LHCN-M2 (cell line): ENCODE data around the gene PPP2R5C. TPM values are rescaled to one million over a fixed set of nuclear protein-coding genes. Genes with fewer than 3 reads are reported as not detected.

Experiments
- DNase-seq: peaks from one replicate; pipeline ENCODE4 v3.0.0-alpha.2; 2012; ENCODE audit warnings: low read depth
- total RNA-seq: library from RNA; depleted of rRNA; stranded (reverse); fragments of >200 nt; gene quantifications from 2 replicates; pipeline ENCODE4 v1.2.3, GENCODE V29; 2014

Gene PPP2R5C
- total RNA-seq, 1 experiment from 2014 or later = 86.3 TPM

- DNase-seq = peak; percentile 18
Measured at GRCh38 chr14:101862177-101862576, 100.7 kb downstream of the PPP2R5C start.

GRCh38 chr14:101862711-101863110 lies 101.2 kb downstream of the PPP2R5C start:
- DNase-seq = no peak

GRCh38 chr14:101865288-101865687 lies 103.8 kb downstream of the PPP2R5C start:
- no peak for DNase-seq

GRCh38 chr14:101867854-101868253 lies 106.3 kb downstream of the PPP2R5C start:
- no peak for DNase-seq

DNA sequence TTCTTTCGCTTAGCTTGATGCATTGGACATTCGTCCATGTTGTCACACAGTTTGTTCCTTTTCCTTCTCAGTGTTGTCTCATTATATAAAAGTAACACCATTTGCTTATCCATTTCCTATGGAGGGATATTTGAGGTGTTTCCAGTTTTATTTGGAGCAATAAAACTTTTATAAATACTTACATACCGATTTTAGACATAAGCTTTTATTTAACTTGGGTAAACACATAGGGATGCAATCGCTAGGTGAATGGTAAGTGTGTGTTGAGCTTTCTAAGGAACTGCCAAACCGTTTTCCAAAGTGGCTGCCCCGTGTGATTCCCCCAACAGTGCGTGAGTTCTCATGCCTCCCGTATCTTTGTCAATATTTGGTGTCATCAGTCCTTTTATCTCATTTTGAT lies 107.7 kb downstream of the PPP2R5C start:
- DNase-seq = no peak

DNA sequence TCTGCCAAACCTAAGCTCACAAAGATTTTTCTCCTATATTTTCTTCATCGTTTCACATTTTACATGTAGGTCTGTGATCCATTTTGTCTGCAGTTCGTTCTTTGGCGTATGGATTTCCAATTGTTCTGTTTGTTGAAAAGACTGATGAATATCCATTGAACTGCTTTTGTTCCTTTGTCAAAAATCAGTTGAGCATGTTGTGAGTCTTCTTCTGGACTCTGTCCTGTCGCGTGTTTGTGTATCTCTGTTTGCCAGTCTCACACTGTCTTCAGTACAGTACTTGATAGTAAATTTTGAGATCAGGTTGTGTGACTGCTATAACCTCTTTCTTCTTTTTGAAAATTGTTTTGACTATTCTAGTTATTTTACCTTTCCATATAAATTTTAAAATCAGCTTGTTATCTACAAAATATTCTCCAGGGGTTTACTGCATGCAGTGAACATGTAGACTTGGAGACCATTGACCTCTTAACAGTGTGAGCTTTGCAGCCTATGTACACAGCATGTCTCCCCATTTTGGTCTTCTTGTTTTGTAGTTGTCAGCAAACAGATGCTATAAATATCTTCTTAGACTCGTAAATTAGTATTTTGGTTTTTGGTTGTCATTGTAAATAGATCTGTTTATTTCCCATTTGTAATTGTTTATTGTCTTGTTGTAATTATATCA lies 108.9 kb downstream of the PPP2R5C start:
- no peak for DNase-seq

- no peak for DNase-seq
Measured at GRCh38 chr14:101872346-101872745, 110.8 kb downstream of the PPP2R5C start.

GRCh38 chr14:101873076-101873825 lies 111.7 kb downstream of the PPP2R5C start:
- peak; percentile 25 for DNase-seq

DNA sequence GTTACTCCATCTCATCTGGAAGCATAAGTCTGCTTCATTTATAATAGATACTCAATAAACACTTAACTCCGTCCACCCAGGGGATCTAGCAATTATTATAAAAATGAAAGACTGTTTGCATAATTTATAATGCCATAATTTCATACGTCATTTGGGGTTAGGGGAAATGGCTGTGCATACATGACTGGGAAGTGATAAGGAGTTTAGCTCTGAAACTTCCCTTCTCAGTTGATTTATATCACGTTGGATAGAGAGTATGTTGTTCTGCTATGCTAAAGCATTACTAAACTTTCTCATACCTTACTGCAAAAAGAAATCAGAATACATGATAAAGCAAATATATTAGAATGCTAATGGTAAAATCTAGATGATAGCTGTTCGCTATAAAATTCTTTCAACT lies 112.5 kb downstream of the PPP2R5C start:
- no peak for DNase-seq

DNA sequence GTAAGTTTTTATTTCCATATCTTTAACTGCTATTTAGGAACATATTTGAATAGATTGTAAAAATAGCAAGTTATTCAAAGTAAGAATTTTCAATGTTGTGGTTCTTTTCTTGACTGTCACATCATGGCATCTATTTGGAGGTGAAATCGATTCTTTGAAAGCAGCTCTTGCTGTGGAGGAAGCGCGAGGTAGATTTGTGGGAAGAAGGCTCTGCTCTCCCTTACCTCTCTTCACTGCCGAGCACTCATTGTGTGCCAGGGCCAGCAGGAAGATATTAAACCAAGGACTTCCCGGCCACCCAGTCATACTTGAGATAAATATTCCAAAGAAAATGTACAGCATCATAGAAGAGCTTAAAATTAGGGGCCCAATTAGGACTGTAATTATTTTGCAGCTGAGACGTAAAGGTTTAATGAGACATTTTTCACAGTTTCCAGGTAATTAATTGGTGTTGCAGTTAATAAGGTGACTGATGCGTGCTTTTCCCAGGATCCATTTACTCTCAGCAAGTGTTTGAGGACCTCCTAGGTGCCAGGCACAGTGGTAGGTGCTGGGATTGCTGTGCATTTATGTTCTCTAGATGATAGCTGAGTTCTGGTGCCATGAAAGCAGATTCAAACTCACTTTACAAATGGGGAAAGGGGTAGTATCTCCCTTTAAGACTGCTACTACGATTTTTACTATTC lies 113.7 kb downstream of the PPP2R5C start:
- no peak for DNase-seq

DNA sequence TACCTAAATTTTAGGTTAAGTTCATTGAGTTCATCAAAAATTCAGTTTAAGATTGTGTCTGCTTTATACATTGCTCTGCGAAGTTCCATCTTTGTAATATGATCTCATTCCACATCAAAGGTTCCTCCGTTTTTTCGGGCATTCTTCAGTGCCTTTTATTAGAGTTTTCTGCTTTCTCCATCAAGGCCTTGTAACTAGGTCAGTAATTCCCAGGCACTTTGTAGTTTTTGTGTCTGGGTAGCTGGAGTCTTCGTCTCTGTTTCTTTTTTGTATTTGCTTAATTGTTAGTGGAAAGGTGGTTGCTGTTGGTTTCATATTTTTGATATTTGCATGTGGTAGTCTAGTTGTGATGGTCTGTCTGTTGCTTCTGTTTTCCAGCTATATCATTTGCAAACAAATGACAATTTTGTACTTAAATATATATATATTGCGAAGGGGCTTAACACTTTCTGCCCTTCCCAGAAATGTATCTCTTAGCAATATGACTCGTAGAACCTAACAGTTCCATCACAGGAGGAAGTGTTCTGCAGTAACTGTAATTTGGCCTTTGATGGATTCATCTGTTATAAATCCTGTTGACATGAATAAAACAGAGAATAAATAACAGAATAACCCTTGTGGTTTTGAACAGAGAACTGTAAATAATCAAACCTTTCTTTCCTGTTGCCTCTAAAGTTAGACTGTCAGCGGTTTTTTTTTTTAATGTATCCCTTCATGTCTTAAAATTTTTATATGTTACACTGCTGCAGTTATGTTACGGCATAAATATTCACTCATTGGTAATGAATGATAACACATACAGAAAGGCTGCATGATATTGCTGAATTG lies 114.4 kb downstream of the PPP2R5C start:
- peak; percentile 23 for DNase-seq

GRCh38 chr14:101876555-101876938 lies 115.0 kb downstream of the PPP2R5C start:
- peak; percentile 13 for DNase-seq

DNA sequence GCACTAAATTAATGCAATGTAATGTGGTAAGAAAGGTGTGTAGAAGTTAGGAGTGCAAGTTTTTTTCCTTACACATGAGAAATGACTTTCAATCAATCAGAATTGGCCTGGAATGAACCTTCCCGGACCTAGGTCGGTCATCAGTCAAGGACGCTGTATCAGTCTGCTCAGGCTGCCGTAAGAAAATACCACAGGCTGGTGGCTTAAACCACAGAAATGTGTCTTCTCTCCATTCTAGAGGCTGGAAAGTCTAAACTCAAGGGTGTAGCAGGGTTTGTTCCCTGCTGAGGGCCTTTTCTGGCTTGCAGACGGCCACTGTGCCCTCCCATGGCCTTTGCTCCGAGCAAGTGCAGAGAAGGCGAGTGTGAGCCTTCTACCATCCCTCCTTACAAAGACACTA lies 116.3 kb downstream of the PPP2R5C start:
- DNase-seq = peak; percentile 45

- DNase-seq = peak; percentile 70
Measured at GRCh38 chr14:101878211-101878821, 116.8 kb downstream of the PPP2R5C start.

DNA sequence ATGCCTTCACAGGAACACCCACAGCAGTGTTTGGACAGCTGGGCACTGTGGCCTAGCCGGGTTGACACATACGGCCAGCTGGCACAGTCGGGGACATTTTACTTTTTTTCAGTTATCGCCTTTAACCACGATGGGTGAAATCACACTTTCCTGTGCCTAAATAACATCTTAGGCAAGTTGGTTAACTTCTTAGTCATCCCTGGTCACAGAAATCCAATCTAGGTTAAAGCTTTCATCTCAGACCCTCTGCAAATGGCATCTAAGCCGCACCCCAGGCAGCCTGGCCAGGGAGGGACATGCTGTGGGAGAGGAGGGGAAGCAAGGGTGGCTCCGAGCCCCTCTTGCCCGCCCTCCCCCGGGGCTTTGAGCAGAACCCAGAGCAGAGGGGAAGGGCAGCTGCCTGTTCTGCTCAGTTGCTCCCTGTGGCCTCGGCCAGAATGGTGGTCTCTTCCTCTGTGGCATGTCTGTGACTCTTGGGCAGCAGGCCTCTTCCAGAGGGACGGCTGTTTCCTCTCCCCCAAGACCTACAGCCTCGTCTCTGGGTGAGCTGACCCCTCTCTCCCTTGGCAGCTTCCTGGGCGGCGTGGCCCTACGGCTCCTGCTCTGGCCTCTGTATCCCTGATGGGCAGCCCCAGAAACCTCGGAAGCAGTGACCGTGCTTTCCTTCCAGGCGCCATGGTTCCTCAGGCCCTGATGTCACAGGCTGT lies 117.5 kb downstream of the PPP2R5C start:
- DNase-seq = peak; percentile 91

- no peak for DNase-seq
Measured at GRCh38 chr14:101879529-101880336, 118.2 kb downstream of the PPP2R5C start.

DNA sequence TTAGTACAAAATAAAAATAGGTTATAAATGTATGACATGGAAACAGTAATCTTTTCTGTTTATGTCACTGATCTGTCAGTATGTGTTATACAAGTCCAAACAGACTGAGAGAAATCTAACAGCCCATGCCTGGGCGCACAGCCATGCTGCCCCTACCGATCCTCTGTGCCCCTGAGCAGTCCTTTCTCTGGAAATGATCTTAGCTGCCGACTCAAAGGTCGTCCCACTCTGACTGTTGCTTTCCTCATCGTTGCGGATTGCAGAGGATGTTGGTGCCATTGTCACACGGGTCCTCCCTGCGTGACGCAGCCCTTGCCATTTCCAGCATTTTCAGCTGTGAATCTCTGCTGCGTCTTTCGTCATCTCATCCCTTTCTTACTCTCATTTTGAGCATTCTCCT lies 119.9 kb downstream of the PPP2R5C start:
- no peak for DNase-seq

GRCh38 chr14:101882141-101882935 lies 120.8 kb downstream of the PPP2R5C start:
- no peak for DNase-seq
